ENCODE measurements around the gene APOBR.
"Not testable (repeated sequence)": the region's sequence is repeated elsewhere in the genome, so short reads cannot be mapped to it uniquely, and the experiment has no call there.

The APOBR gene

DNA sequence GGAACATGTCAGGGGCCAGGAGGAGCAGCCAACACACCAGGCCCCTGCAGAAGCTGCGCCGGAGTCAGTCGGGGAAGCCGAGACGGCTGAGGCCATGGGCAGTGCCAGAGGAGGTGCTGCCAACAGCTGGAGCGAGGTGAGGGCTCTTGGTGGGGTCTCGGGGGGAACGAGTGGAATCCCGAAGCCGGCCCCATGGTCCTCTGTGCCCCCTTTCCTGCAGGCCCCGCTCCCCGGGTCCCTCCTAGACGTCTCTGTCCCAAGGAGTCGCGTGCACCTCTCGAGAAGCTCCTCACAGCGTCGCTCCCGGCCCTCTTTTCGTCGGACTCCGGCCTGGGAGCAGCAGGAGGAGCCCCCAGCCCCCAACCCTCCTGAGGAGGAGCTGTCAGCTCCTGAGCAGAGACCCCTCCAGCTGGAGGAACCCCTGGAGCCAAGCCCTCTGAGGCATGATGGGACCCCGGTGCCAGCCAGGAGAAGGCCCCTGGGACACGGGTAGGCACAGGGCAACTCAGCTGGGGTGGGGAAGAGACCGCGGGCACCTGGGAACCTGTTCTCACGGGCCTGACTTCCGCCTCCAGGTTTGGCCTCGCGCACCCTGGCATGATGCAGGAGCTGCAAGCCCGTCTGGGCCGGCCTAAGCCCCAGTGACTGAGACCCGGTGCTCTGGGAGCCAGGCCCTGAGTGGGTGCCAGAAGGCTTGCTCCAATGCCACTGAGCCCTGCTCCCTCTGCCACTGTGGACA, 3.6 kb downstream of the APOBR start:
- DNase-seq (ENCODE audit: low spot score): no peak

- DNase-seq (ENCODE audit: low spot score): no peak
Measured at GRCh38 chr16:28498666-28499381, 4.4 kb downstream of the APOBR start.

- DNase-seq (ENCODE audit: low spot score): no peak
Measured at GRCh38 chr16:28499854-28500253, 5.4 kb downstream of the APOBR start.

- DNase-seq (ENCODE audit: low spot score): not testable (repeated sequence)
Measured at GRCh38 chr16:28500476-28501180, 6.2 kb downstream of the APOBR start.

GRCh38 chr16:28501258-28502232, 7.1 kb downstream of the APOBR start:
- no peak for DNase-seq (ENCODE audit: low spot score)

DNA sequence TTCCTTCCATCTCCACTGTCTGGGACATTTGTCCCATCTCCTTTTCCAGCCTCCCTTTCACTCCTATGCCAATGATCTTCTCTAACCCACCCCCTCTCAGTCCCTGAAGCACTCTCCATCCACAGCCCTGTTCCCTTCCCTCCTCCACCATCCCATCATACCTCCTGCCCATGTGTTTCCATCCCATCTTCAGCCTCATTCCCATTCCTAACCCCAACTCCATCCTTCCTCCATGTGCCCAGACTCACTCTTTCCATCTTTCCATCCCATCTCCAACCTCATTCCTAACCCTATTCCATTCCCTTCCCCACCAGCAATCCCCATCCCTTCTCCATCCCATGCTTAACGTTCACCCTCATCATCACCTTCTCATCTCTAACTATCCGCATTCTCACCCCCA, 7.8 kb downstream of the APOBR start:
- no peak for DNase-seq (ENCODE audit: low spot score)

GRCh38 chr16:28503470-28504259, 9.2 kb downstream of the APOBR start:
- no peak for DNase-seq (ENCODE audit: low spot score)

- no peak for DNase-seq (ENCODE audit: low spot score)
Measured at GRCh38 chr16:28504707-28505404, 10.4 kb downstream of the APOBR start.

GRCh38 chr16:28505489-28506137, 11.2 kb downstream of the APOBR start:
- DNase-seq (ENCODE audit: low spot score): no peak

DNA sequence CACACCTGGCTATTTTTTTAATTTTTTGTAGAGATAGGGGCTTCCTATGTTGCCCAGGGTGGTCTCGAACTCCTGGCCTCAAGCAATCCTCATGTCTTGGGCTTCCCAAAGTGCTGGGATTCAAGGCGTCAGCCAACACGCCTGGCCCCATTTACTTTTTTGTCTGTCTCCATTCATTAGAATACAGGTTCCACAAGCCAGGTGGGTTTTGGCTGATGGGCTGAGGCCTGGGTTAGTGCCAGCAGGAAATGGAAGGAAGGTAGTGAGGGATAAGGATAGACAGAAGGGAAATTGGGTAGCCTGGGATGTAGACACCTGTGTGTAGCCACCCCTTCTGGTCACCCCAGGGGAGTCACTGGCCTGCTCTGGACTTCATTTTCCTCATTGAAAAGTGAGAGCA, 16.6 kb downstream of the APOBR start:
- DNase-seq (ENCODE audit: low spot score): no peak

DNA sequence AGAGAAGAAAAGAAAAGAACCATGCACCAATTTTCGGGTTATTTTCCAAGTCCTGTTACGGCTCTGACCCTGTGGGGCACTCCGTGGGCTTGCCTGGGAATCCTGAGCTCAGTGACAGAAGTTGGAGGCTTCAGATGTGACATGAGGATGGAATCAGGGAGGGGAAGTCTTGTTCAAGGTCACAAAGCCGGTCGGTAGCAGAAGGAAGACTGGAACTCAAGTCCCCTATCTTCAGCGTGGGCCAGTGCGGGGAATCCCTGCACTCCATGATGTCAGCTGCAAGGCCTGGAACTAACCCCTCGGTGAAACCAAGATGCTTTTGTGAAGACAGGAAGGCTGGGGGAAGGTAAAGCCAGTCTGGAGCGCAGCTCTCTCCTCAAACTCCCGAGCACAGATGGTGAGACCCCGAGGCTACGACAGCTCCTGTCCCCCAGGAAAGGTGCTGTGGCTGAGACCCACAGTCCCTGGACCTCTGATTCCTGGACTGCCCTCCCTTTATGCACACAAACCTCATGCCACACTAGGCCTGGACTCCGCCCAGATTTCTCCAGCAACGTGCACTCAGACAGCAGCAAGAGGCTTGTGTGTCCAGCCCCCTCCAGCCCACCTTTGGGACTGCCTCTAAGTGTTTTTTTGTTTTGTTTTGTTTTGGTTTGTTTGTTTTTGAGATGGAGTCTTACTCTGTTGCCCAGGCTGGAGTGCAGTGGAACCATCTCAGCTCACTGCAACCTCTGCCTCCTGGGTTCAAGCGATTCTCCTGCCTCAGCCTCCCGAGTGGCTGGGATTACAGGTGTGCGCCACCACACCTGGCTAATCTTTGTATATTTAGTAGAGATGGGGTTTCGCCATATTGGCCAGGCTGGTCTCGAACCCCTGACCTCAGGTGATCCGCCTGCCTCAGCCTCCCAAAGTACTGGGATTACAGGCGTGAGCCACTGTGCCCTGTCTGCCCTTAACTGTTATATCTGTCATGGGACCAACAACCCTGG, 17.7 kb downstream of the APOBR start:
- DNase-seq (ENCODE audit: low spot score): no peak

DNA sequence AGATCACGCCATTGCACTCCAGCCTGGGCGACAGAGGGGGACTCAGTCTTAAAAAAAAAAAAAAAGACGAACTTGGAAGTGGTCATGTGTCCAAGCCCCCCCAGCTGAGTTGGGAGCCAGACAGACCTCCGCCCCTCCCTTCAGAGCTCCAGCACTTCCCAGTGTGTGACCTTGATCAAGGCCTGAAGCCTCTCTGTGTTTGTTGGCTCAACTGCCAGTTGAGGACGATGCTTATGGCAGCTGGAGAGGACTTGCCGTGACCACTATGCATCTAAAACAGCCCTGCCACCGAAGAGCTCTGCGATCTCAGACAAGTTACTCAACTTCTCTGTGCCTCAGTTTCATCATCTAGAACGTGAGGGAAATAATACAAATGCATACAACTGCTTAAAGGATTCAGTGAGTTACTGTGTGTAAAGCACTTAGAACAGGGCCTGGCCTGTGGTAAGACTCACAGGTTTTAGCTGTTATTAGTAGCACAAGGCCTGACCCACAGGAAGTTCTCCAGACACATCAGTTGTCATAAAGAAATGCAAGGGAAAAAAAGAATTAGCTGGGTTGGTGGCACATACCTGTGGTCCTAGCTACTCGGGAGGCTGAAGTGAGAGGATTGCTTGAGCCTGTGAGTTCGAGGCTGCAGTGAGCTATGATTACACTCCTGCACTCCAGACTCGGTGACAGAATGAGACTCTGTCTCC, 19.2 kb downstream of the APOBR start:
- no peak for DNase-seq (ENCODE audit: low spot score)

DNA sequence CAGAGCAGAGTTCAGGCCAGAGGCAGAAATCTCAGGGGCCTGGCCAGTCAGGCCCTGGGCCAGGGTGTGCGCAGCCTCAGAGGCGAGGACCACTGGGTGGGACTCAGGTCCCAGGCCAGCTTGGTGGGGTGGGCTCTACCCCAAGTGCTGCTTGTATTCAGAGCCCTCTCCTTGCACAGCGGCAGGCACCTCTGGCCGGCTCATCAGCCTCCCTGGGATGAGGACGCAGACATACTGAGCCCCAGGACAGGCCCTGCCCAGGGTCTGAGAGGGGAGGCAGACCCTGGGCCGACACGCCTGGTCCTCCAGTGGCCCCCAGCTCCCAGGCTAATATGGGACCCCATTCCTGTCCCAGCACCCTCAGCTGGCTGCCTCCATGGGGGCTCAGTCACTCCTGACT, 19.8 kb downstream of the APOBR start:
- DNase-seq (ENCODE audit: low spot score): no peak

DNA sequence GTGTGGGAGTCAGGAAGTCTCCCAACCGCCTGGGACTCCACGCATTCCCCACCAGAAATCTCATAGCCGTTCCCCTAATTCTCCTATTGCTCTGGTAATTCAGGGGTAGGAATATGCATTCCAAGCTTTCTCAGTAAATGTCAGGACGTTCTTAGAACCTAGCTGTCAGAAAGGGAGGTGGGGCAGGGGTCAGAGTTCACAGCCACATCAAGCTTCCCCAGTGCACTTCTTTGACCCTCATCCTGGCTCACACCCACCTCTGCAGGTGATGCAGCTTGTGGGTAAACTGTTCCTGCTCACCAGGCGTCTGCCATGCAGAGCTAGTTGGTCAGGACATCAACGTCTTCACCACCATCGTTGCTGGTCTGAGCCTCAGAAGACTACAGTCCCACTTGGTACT, 26.2 kb downstream of the APOBR start:
- DNase-seq (ENCODE audit: low spot score): no peak

DNA sequence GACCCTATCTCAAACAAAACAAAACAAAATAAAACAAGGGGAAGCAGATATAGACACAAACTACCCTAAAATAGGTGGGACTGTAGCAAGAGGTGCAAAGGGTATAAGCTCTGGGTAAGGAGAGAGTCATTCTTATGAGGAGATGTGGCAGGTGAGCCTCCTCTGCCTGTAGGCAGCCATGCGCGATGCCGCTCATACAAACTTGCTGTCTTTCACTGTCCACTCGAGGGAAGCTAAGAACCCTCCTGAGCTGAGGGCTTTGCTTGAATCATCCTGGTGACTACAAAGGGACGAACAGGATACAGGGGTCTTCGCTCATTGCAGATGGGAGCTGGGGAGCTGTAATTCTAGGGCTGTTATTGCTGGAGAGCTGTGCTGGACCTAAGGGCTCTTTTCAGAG, 27.0 kb downstream of the APOBR start:
- no peak for DNase-seq (ENCODE audit: low spot score)

- no peak for DNase-seq (ENCODE audit: low spot score)
Measured at GRCh38 chr16:28522792-28523191, 28.3 kb downstream of the APOBR start.

GRCh38 chr16:28524681-28525171, 30.3 kb downstream of the APOBR start:
- no peak for DNase-seq (ENCODE audit: low spot score)

Data from GM03348 (cell line).